Activated CD8-positive, alpha-beta memory T cell treated with anti-CD3 and anti-CD28 coated beads, Interleukin-2, amount 50 U/mL, for 1 hour (primary cell): ENCODE measurements around the gene KPNA4.
A peak's percentile ranks its signal among the peaks of the same experiment; 100 is the strongest.
"Not testable (repeated sequence)": the region's sequence is repeated elsewhere in the genome, so short reads cannot be mapped to it uniquely, and the experiment has no call there.

Experiments
- DNase-seq: peaks from one replicate; pipeline ENCODE4 v3.0.0-alpha.2; 2020; ENCODE audit errors: extremely low read depth

Gene KPNA4

GRCh38 chr3:160569894-160570652 lies 4.7 kb upstream of the KPNA4 start:
- DNase-seq: no peak

DNA sequence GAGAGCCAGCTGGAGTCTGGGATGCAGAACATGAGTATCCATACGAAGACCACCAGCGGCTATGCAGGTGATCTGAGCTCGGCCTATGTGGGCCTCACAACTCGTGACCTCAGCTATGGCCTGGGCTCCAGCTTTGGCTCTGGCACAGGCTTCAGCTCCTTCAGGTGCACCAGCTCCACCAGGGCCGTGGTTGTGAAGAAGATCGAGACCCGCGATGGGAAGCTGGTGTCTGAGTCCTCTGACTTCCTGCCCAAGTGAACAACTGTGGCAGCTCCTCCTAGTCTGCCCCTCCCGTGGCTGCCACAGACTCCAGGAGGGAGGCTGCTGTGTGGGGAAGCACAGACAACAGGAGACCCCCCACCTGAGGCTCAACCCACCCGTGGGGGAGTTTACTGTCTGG lies 3.6 kb upstream of the KPNA4 start:
- no peak for DNase-seq

- no peak for DNase-seq
These were observed 2.4 kb upstream of the KPNA4 start for GRCh38 chr3:160567774-160568173.

GRCh38 chr3:160566499-160566898 lies 1.1 kb upstream of the KPNA4 start:
- no peak for DNase-seq

- DNase-seq: peak; percentile 26
These were observed 376 bp downstream of the KPNA4 start for GRCh38 chr3:160564949-160565441.

- DNase-seq: no peak
These were observed 986 bp downstream of the KPNA4 start for GRCh38 chr3:160564258-160564911.

DNA sequence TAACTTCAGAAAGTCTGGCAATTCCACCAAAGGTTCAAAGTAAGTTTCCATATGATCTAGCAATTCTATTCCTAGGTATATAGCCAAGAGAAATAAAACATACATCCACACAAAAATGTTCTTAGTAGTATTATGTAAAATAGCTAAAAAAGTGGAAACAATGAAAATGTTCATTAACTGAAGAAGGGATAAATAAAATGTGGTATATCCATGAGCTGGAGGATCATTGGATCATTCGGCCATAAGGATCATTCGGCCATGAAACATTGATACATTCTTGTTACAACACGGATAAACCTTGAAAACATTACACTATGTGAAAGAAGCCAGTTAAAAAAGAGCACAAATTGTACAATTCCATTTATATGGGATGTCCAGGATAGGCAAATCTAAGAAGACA lies 2.4 kb downstream of the KPNA4 start:
- no peak for DNase-seq

- DNase-seq: no peak
These were observed 7.8 kb downstream of the KPNA4 start for GRCh38 chr3:160557571-160557970.

GRCh38 chr3:160556141-160556540 lies 9.2 kb downstream of the KPNA4 start:
- DNase-seq: no peak

DNA sequence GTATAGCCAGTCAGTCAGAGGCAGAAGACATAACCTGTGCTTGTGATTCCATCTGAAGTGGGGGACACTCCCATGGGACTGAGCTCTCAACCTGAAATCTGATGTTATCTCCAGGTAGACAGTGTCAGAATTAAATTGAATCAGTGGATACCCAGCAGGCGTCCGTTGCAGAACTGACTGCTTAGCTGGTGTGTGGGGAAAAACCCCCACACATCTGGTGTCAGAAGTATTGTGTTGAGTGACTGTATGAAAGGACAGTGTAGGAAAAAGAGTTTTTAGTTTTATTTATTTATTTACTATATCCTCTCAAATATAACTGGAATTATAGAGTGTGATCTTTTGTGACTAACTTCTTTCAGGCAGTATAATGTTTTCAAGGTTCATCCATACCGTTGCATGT lies 10.4 kb downstream of the KPNA4 start:
- DNase-seq: no peak

DNA sequence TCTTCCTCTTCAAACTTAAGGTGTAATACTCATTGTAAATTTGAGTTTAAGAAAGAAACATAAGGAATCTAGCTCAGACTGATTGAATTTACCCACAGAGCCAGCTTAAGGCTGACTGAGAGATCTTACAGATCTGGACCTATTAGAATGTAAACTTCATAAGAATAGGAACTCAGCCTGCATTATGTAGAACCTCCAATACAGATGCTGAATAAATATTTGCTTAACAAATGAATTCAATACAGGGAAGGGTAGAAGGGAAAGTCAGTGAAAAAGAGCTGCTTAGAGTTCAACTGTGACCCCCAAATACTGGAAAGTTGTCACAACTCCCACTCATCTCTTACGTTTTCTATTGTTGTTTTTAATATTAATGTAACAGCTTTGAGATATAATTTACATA lies 11.5 kb downstream of the KPNA4 start:
- DNase-seq: no peak

- no peak for DNase-seq
These were observed 18.6 kb downstream of the KPNA4 start for GRCh38 chr3:160546727-160547126.

DNA sequence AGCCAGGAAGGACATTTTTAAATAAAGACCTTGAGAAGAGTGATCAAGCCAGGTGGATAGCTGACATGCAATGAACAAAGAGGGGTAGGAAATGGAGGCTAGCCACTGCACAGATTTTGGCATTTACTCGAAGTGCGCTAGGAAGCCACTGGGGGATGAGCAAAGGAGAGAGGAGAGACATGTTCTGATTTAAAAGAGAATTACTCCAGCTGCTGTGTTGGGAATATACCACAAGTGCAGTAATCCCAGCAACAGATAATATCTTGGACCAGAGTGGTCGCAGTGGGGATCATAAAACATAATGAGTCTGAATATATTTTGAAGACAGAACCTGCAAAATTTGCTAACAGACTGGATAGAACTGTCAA lies 19.9 kb downstream of the KPNA4 start:
- DNase-seq: no peak

- no peak for DNase-seq
These were observed 20.4 kb downstream of the KPNA4 start for GRCh38 chr3:160544844-160545503.

- no peak for DNase-seq
These were observed 24.8 kb downstream of the KPNA4 start for GRCh38 chr3:160540551-160540950.

DNA sequence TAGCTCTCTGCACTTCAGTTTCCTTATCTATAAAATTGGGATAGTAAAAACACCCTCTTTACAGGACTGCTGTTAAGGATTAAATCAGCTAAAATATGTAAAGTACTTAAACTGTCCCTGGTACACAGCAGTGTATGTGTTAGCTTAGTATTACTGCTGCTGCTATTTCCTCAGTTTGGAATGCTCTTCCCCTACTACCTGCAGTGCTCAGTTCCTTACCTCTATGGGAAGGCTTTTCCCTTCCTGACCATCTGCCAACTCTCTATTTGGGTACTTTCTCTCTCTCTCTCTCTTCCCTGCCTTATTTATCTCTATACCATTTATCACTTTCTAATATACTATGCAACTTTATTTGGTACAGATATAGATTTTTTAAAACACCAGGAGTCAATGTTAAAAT lies 26.5 kb downstream of the KPNA4 start:
- DNase-seq: no peak

DNA sequence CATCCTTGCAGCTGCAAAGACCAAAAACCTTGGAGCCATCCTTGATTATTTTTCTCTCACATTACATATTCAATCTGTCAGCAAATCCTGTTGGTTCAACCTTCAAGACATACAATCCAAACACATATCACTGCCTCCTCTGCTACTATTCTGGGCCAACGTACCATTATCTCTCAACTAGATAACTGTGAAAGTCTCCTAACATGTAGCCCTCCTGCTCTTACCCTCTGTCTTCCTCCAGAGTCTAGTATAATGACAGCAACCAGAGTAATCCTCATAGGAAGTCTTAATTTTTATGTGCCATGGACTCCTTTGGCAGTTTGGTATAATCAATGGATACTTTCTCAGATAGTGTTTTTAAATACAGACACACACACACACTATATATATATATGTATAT lies 27.6 kb downstream of the KPNA4 start:
- no peak for DNase-seq

- DNase-seq: no peak
These were observed 33.0 kb downstream of the KPNA4 start for GRCh38 chr3:160532371-160532770.

- DNase-seq: no peak
These were observed 34.1 kb downstream of the KPNA4 start for GRCh38 chr3:160531311-160531710.

DNA sequence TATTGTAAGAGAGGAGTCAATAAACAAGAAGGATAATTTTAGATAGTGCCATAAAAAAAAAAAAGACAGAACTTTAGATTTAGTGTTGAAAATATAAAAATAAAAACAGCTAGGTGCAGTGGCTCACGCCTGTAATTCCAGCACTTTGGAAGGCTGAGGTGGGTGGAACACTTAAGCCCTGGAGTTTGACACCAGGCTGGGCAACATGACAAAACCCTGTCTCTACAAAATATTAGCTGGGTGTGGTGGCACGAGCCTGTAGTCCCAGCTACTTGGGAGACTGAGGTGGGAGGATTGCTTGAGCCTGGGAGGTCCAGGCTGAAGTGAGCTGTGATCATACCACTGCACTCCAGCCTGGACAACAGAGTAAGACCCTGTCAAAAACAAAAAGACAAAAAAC lies 49.0 kb downstream of the KPNA4 start:
- not testable (repeated sequence) for DNase-seq

DNA sequence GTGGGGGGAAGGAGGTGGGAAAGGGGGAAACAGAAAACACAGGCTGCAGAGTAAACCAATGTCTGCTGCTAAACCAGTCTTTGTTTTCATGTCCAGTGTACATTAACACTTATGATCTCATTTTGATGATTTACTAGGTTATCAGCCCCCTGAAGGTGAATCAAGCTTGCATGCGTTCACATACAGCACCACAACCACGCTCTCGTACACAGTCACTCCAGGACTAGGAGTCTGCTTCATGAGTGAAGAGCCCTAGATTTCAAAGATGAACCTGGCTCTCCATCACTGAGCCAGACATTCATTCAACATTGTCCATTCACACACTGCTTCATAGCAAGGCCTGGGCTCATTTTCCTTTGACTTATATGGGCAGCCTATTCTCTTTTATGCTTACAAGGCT lies 64.0 kb downstream of the KPNA4 start:
- DNase-seq: no peak

DNA sequence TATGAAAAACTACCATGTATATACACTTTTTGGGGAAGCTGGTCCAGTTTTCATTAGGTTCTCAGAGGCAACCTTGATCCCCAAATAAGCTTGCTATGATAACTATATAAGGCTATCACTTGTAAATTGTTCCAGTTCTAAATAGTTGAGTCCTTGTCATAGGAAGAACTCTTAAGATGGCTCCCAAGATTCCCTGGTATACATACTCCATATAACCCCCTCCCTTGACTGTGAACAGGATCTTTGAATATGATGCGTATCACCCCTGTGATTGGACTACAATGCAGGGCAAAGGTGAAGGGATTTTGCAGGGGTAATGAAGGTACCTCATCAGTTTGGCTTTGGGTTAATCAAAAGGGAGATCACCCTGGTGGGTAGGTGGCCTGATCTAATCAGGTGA lies 67.2 kb downstream of the KPNA4 start:
- DNase-seq: no peak

- DNase-seq: no peak
These were observed 75.2 kb downstream of the KPNA4 start for GRCh38 chr3:160490166-160490565.
